SU-DHL-6 (cell line): Measurements from ENCODE around the gene RNF212B.

Experiments used
- H2AFZ ChIP-seq: fragments of 200-600 bp; sonication (generic); 2 replicates; pipeline ENCODE4 v1.6.1; 2014; ENCODE audit warnings: low read depth, mild to moderate bottlenecking, moderate library complexity, mixed read lengths, antibody characterized with exemption, low read length; ENCODE audit not compliant: severe bottlenecking
- H3F3A ChIP-seq: fragments of 200-600 bp; shearing (Covaris generic); 2 replicates; pipeline ENCODE4 v1.6.0; 2016; ENCODE audit warnings: antibody characterized with exemption, mild to moderate bottlenecking; ENCODE audit not compliant: insufficient read depth
- H3K27ac ChIP-seq: fragments of 200-600 bp; sonication (generic); 2 replicates; pipeline ENCODE4 v1.5.1; 2016; ENCODE audit warnings: low read depth, mild to moderate bottlenecking, low read length, moderate library complexity, mixed read lengths
- H3K27me3 ChIP-seq: fragments of 200-600 bp; sonication (generic), shearing (Covaris generic); 2 replicates; pipeline ENCODE4 v1.6.0; 2014; ENCODE audit warnings: mild to moderate bottlenecking, low read length
- H3K36me3 ChIP-seq: fragments of 200-600 bp; sonication (generic); 2 replicates; pipeline ENCODE4 v1.6.1; 2014; ENCODE audit warnings: mild to moderate bottlenecking, low read length, mixed read lengths
- H3K4me2 ChIP-seq: fragments of 300-600, 200-600 bp; shearing (Covaris generic), sonication (generic); 2 replicates; pipeline ENCODE4 v1.6.0; 2014; ENCODE audit warnings: low read length, low read depth, mild to moderate bottlenecking; ENCODE audit not compliant: poor library complexity, severe bottlenecking
- H3K4me3 ChIP-seq: fragments of 200-600 bp; sonication (generic); 2 replicates; pipeline ENCODE4 v1.5.1; 2014; ENCODE audit warnings: antibody characterized with exemption, low read length, mild to moderate bottlenecking, mixed read lengths; ENCODE audit not compliant: insufficient read depth, poor library complexity, severe bottlenecking
- H3K79me2 ChIP-seq: fragments of 200-600 bp; sonication (generic); 2 replicates; pipeline ENCODE4 v1.6.1; 2014; ENCODE audit warnings: mild to moderate bottlenecking, low read length, moderate library complexity; ENCODE audit not compliant: insufficient read depth
- H3K9ac ChIP-seq: fragments of 200-600 bp; sonication (generic); 2 replicates; pipeline ENCODE4 v1.7.0; 2014; ENCODE audit warnings: mild to moderate bottlenecking, low read length
- H3K9me2 ChIP-seq: fragments of 200-600 bp; sonication (generic); replicated peaks from 2 replicates; pipeline ENCODE4 v1.6.1; 2014; ENCODE audit warnings: low read length; ENCODE audit not compliant: insufficient read depth
- H3K9me3 ChIP-seq: fragments of 200-600 bp; sonication (generic); 2 replicates; pipeline ENCODE4 v1.6.1; 2014; ENCODE audit warnings: low read length, mixed read lengths; ENCODE audit not compliant: insufficient read depth
- H4K20me1 ChIP-seq: fragments of 200-600 bp; sonication (generic); 2 replicates; pipeline ENCODE4 v1.6.1; 2014; ENCODE audit warnings: low read depth, mild to moderate bottlenecking, antibody characterized with exemption, low read length, moderate library complexity, mixed read lengths
- CTCF ChIP-seq: fragments of 200-600 bp; sonication (generic); IDR thresholded peaks from one replicate; pipeline ENCODE4 v1.5.1; 2017; ENCODE audit warnings: antibody characterized with exemption, mild to moderate bottlenecking, low read length, moderate library complexity; ENCODE audit not compliant: insufficient read depth, poor library complexity, severe bottlenecking
- EZH2phosphoT487 ChIP-seq: fragments of 200-600 bp; sonication (generic), shearing (Covaris generic); conservative IDR thresholded peaks from 2 replicates; pipeline ENCODE4 v1.6.1; 2018; ENCODE audit warnings: mild to moderate bottlenecking, antibody characterized with exemption, low read length, moderate library complexity, mixed read lengths

RNF212B gene

GRCh38 chr14:23281247-23281646, 43.5 kb downstream of the RNF212B start:
- no peak overlapping the region for H2AFZ ChIP-seq
- no peak overlapping the region for H3K4me3 ChIP-seq
- H3K79me2 ChIP-seq: peaks cover 21% of the 10 kb centered on the region
- H3K9ac ChIP-seq: no peak overlapping the region
- H3K27ac ChIP-seq: no peak overlapping the region
- no peaks in the 10 kb centered on the region for H3K9me2 ChIP-seq
- TF ChIP-seq CTCF: no peak
- TF ChIP-seq EZH2phosphoT487: no peak
- H3K27me3 ChIP-seq: no peaks in the 10 kb centered on the region
- no peaks in the 10 kb centered on the region for H4K20me1 ChIP-seq
- no peaks in the 10 kb centered on the region for H3F3A ChIP-seq
- no peaks in the 10 kb centered on the region for H3K9me3 ChIP-seq
- H3K4me2 ChIP-seq: no peak overlapping the region
- H3K36me3 ChIP-seq: no peaks in the 10 kb centered on the region

- Histone ChIP-seq H3K4me2 (peak overlapping the region; percentile 92), H3F3A (no peaks in the 10 kb centered on the region), H3K79me2 (peaks cover 21% of the 10 kb centered on the region), H3K36me3 (no peaks in the 10 kb centered on the region), H3K9ac (peak overlapping the region; percentile 91), H3K27ac (0 out of 2 replicates have a peak overlapping the region, but pooled peaks have one; percentile 4), H3K9me3 (no peaks in the 10 kb centered on the region), H3K9me2 (no peaks in the 10 kb centered on the region), H3K4me3 (peak overlapping the region; percentile 90), H3K27me3 (no peaks in the 10 kb centered on the region), H2AFZ (peak overlapping the region; percentile 86), H4K20me1 (no peaks in the 10 kb centered on the region)
- no peak for TF ChIP-seq CTCF
- TF ChIP-seq EZH2phosphoT487: no peak
These were observed 47.2 kb downstream of the RNF212B start for GRCh38 chr14:23284654-23285529.

- Histone ChIP-seq H3F3A (no peaks in the 10 kb centered on the region), H3K9me2 (no peaks in the 10 kb centered on the region), H3K9me3 (no peaks in the 10 kb centered on the region), H3K27ac (0 out of 2 replicates have a peak overlapping the region, but pooled peaks have one; percentile 27), H3K36me3 (no peaks in the 10 kb centered on the region), H2AFZ (peak overlapping the region; percentile 86), H3K27me3 (no peaks in the 10 kb centered on the region), H3K79me2 (peaks cover 21% of the 10 kb centered on the region), H3K4me2 (peak overlapping the region; percentile 92), H4K20me1 (no peaks in the 10 kb centered on the region), H3K4me3 (peak overlapping the region; percentile 90), H3K9ac (peak overlapping the region; percentile 91)
- TF ChIP-seq EZH2phosphoT487 (no peak), CTCF (no peak)
These were observed 47.8 kb downstream of the RNF212B start for GRCh38 chr14:23285530-23286019.
